PC-9 (cell line): Measurements from ENCODE around the gene ZNF18.

ENCODE experiments used
- CTCF ChIP-seq: fragments of 200-600 bp; sonication (generic); conservative IDR thresholded peaks from 2 replicates; pipeline ENCODE4 v1.6.1; 2017; ENCODE audit warnings: mixed run types, antibody characterized with exemption, mild to moderate bottlenecking, moderate library complexity
- EZH2 ChIP-seq: fragments of 200-600 bp; sonication (generic); IDR thresholded peaks from 2 replicates; pipeline ENCODE4 v1.8.0; 2017; ENCODE audit warnings: antibody characterized with exemption, low read depth

- TF ChIP-seq EZH2, result no peak
- TF ChIP-seq CTCF, result no peak
These were observed 6.8 kb downstream of the ZNF18 start for GRCh38 chr17:11990363-11990983.
